Uterus (tissue), 4 donors: ENCODE data around the gene TM7SF2. TPM values are rescaled to one million over a fixed set of nuclear protein-coding genes. Genes with fewer than 3 reads are reported as not detected.

Experiments
- DNase-seq, 2 donors: peaks; one replicate each; pipeline ENCODE4 v3.0.0-alpha.2; 2019 to 2020
- H3K27ac ChIP-seq, 2 donors: fragments of 200-600 bp; sonication (generic); 1 replicate in 1 of 2; 2 replicates in 1 of 2; pipeline ENCODE4 v1.5.1; 2016 to 2018
- H3K27me3 ChIP-seq, 2 donors: fragments of 200-600 bp; sonication (generic); one replicate each; pipeline ENCODE4 v1.5.1; 2018 to 2019; ENCODE audit warnings: control low read depth in 1 of 2
- H3K36me3 ChIP-seq, 2 donors: fragments of 200-600 bp; sonication (generic); one replicate each; pipeline ENCODE4 v1.5.1; 2019; ENCODE audit warnings: control low read depth in 1 of 2
- H3K4me1 ChIP-seq, 2 donors: fragments of 200-600 bp; sonication (generic); one replicate each; pipeline ENCODE4 v1.5.1; 2018 to 2019; ENCODE audit warnings: control low read depth in 1 of 2
- H3K4me3 ChIP-seq, 2 donors: fragments of 200-600 bp; sonication (generic); 1 replicate in 1 of 2; 2 replicates in 1 of 2; pipeline ENCODE4 v1.5.1; 2018 to 2019; ENCODE audit warnings: mild to moderate bottlenecking in 1 of 2
- H3K9me3 ChIP-seq, 2 donors: fragments of 200-600 bp; sonication (generic); one replicate each; pipeline ENCODE4 v1.5.1; 2019; ENCODE audit warnings: control low read depth in 1 of 2
- POLR2A ChIP-seq, 2 donors: fragments of 450-650 bp; IDR thresholded peaks; one replicate each; pipeline ENCODE4 v1.6.1; 2016; ENCODE audit warnings: antibody characterized with exemption in 2 of 2, mild to moderate bottlenecking in 1 of 2, moderate library complexity in 1 of 2
- intact Hi-C: fragments of 100-400 bp; cut with DNase I; formaldehyde crosslinking; loops from one replicate; pipeline ENCODE4 v1.15.1; 2023; ENCODE audit warnings: low total_unique reads
- total RNA-seq, 4 donors: library from RNA; depleted of rRNA in 3 of 4; stranded (reverse); fragments of >200 nt in 3 of 4; gene quantifications; one replicate each; pipeline versions ENCODE4 v1.1.0 to v1.2.4, GENCODE V29; 2014 to 2023
- TF ChIP-seq, protein P1 (sequence below), 4 experiments: fragments of 200-600 bp in 2 of 4; fragments of 450-650 bp in 2 of 4; sonication (generic) in 2 of 4; IDR thresholded peaks; one replicate each; pipeline ENCODE4 v1.5.1; 2016 to 2019; ENCODE audit warnings: antibody characterized with exemption in 4 of 4, mild to moderate bottlenecking in 2 of 4, moderate library complexity in 1 of 4
- donor health status: DM: yes; HTN: yes; CAD: no.

TM7SF2 gene
- total RNA-seq, 4 donors from 2014 or later: 0.77 to 16.7 (median 5.5) TPM

DNA sequence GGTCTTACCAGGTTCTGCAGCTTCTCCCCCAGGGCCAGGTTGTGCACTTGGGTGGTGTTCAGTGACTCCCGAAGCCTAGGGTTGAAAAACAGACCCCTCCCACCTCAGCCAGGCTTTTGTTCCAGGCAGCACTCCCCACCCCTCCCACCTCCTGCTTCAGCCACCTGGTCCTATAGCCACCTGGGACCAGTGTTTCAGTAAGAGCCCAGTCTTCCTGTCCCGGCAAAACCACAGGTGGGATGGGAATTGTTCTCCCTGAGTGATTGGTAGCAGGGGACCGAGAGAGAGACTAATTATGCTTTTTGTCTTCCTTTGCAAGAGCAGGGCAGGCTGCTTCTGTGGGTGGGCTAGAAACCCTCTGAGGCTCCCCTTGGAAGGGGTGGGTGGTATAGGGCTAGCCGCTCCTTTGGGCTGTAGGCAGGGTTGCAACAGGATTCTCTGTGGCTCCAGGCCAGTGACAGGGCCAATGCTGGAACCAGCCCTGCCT, 44.8 kb upstream of the TM7SF2 start:
- Histone ChIP-seq H3K27me3 (no peaks in the 10 kb centered on the region), H3K27ac (no peak overlapping the region), H3K4me3 (no peak overlapping the region), H3K4me1 (no peaks in the 10 kb centered on the region), H3K9me3 (no peaks in the 10 kb centered on the region), H3K36me3 (no peaks in the 10 kb centered on the region)
- TF ChIP-seq, protein P1, sequence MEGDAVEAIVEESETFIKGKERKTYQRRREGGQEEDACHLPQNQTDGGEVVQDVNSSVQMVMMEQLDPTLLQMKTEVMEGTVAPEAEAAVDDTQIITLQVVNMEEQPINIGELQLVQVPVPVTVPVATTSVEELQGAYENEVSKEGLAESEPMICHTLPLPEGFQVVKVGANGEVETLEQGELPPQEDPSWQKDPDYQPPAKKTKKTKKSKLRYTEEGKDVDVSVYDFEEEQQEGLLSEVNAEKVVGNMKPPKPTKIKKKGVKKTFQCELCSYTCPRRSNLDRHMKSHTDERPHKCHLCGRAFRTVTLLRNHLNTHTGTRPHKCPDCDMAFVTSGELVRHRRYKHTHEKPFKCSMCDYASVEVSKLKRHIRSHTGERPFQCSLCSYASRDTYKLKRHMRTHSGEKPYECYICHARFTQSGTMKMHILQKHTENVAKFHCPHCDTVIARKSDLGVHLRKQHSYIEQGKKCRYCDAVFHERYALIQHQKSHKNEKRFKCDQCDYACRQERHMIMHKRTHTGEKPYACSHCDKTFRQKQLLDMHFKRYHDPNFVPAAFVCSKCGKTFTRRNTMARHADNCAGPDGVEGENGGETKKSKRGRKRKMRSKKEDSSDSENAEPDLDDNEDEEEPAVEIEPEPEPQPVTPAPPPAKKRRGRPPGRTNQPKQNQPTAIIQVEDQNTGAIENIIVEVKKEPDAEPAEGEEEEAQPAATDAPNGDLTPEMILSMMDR (IDR thresholded peaks at IDR 0.05): no peak
- TF ChIP-seq POLR2A (IDR thresholded peaks at IDR 0.05): no peak
- intact Hi-C loops: no loop called here
- DNase-seq: no peak

DNA sequence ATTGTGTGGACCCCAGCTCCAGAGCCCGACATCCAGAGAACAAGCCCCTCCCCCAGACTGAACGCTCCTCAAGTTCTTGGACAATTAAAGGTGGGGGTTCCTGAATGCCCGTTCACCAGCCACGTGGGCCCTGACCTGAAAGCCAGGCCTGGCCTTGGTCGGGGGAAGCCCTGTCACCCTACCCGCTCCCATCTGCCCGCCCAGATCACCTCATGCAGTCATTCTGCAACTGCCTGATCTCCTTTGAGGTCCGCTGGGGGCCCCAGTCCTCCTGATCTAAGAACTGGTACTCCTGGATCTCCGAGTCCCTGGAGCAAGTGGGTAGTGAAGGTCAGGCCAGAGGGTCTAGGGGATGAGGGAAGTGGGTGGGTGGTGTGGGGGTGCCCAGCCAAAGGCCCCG, 44.2 kb upstream of the TM7SF2 start:
- Histone ChIP-seq H3K4me3 (no peak overlapping the region), H3K36me3 (no peaks in the 10 kb centered on the region), H3K27me3 (no peaks in the 10 kb centered on the region), H3K9me3 (no peaks in the 10 kb centered on the region), H3K27ac (no peak overlapping the region), H3K4me1 (no peaks in the 10 kb centered on the region)
- TF ChIP-seq, protein P1 (IDR thresholded peaks at IDR 0.05): no peak
- no peak for TF ChIP-seq POLR2A (IDR thresholded peaks at IDR 0.05)
- no peak for DNase-seq
- intact Hi-C loops: no loop called here

DNA sequence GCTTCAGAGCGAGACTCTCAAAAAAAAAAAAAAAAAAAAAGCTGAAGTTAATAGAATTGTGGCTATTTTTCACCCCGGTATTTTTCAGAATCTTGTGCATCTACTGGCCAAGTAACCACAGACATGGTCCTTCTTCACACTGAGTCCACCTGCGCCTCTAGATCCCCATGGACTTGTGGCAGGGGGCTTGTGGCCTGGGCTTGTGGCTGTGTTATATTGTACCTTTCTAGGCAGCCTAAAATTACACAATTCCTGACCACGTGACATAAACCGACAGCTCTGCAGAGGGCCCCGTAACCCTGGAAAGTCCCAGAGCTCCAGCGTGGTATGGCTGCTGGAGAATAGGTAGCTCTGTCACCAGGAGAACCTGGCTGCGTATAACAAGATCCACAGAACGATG, 42.5 kb upstream of the TM7SF2 start:
- H3K9me3 ChIP-seq: no peaks in the 10 kb centered on the region
- H3K4me1 ChIP-seq: no peaks in the 10 kb centered on the region
- DNase-seq: no peak
- no peaks in the 10 kb centered on the region for H3K36me3 ChIP-seq
- intact Hi-C loops: no loop called here
- no peaks in the 10 kb centered on the region for H3K27me3 ChIP-seq
- TF ChIP-seq POLR2A (IDR thresholded peaks at IDR 0.05): no peak
- TF ChIP-seq, protein P1 (IDR thresholded peaks at IDR 0.05): no peak
- no peak overlapping the region for H3K27ac ChIP-seq
- no peak overlapping the region for H3K4me3 ChIP-seq

DNA sequence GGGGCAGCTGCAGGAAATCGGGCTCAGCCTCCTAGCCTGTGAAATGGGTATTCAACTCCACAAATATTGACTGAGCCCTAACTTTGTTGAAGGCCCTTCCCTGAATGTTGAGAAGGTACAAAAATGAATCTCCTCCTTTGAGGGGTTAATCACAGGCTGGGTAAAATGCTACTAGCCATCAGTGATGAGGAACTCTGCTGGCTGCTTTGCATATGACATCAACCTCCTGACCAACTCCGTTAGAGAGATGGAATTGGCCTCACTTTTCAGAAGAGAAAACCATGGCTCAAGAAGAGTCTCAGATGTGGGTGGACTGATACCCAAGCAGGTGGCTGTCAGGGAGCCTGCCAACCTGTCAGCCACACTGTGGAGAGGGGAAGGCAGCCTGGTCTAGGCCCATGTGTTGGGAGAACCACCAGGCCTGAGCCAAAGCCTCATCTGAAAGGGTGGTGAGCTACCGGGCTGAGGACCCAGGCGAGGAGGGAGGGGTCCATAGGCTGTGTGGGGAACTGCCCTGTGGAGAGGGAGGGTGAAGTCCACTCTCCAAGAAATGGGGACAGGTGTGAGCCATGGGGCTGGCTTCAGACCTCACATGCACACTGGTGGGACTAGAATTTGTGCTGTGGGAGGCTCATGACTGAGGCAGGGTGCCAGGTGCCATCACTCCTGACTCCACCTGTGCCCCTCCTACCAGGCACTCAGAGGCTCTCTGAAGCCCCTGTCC, 39.6 kb upstream of the TM7SF2 start:
- H3K4me1 ChIP-seq: no peaks in the 10 kb centered on the region
- no peaks in the 10 kb centered on the region for H3K36me3 ChIP-seq
- intact Hi-C loops: no loop called here
- no peak for DNase-seq
- no peak overlapping the region for H3K4me3 ChIP-seq
- H3K9me3 ChIP-seq: no peaks in the 10 kb centered on the region
- H3K27me3 ChIP-seq: no peaks in the 10 kb centered on the region
- TF ChIP-seq, protein P1 (IDR thresholded peaks at IDR 0.05): no peak
- TF ChIP-seq POLR2A (IDR thresholded peaks at IDR 0.05): no peak
- H3K27ac ChIP-seq: no peak overlapping the region

DNA sequence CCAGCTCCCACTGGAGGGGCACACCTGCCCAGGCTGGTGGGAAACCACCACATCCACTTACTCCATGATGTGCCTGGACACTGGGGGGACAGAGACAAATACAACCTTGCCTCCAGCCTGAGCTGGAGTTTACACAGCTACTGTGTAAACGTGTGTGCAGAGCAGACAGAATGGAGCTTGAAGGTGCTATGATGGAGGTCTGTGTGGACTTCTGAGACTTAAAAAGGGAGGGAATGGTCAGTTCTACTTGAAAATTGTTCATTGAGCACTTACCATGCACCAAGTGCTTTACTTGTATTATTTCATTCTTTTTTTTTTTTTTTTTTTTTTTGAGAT, 39.1 kb upstream of the TM7SF2 start:
- DNase-seq: no peak
- Histone ChIP-seq H3K36me3 (no peaks in the 10 kb centered on the region), H3K4me3 (no peak overlapping the region), H3K27ac (no peak overlapping the region), H3K4me1 (no peaks in the 10 kb centered on the region), H3K9me3 (no peaks in the 10 kb centered on the region), H3K27me3 (no peaks in the 10 kb centered on the region)
- TF ChIP-seq, protein P1 (IDR thresholded peaks at IDR 0.05): no peak
- TF ChIP-seq POLR2A (IDR thresholded peaks at IDR 0.05): no peak
- intact Hi-C loops: no loop called here
